HFFc6 (cell line): ENCODE measurements around the gene SPOPL. TPM values are rescaled to one million over a fixed set of nuclear protein-coding genes. Genes with fewer than 3 reads are reported as not detected.

Source experiments
- DNase-seq: peaks from one replicate; pipeline ENCODE4 v3.0.0-alpha.2; 2018
- H3K27ac Mint-ChIP-seq: 2 replicates; pipeline ENCODE4 v1.8.0; 2020; ENCODE audit warnings: mild to moderate bottlenecking, mixed read lengths
- H3K27me3 Mint-ChIP-seq: 2 replicates; pipeline ENCODE4 v1.8.0; 2021; ENCODE audit warnings: mild to moderate bottlenecking, moderate library complexity, mixed read lengths; ENCODE audit not compliant: insufficient read depth
- H3K36me3 Mint-ChIP-seq: 2 replicates; pipeline ENCODE4 v1.8.0; 2021; ENCODE audit warnings: low read depth, mixed read lengths
- H3K4me1 Mint-ChIP-seq: 2 replicates; pipeline ENCODE4 v1.8.0; 2020; ENCODE audit warnings: low read depth, mixed read lengths
- H3K4me3 Mint-ChIP-seq: 2 replicates; pipeline ENCODE4 v1.8.0; 2020; ENCODE audit warnings: mild to moderate bottlenecking, moderate library complexity, mixed read lengths
- H3K9me3 Mint-ChIP-seq: 2 replicates; pipeline ENCODE4 v1.8.0; 2020; ENCODE audit warnings: mild to moderate bottlenecking, mixed read lengths
- total RNA-seq, 6 experiments: library from RNA; stranded (reverse); fragmentation: NEBNext Ultra II Directional; extraction: Animal tissue kit (Norgen Biotek cat#: 25700); gene quantifications; 2 replicates in 1 of 6; 3 replicates in 5 of 6; pipeline ENCODE4 v1.2.3, GENCODE V29; 2021
- TF ChIP-seq, protein P1 (sequence below): fragments of 200-600 bp; sonication (generic); IDR thresholded peaks from 2 replicates; pipeline ENCODE4 v1.5.0; 2021; ENCODE audit warnings: antibody characterized with exemption, mild to moderate bottlenecking

Gene SPOPL
- total RNA-seq, 6 experiments from 2014 or later, result 9.5 to 13.6 (median 12.3) TPM

DNA sequence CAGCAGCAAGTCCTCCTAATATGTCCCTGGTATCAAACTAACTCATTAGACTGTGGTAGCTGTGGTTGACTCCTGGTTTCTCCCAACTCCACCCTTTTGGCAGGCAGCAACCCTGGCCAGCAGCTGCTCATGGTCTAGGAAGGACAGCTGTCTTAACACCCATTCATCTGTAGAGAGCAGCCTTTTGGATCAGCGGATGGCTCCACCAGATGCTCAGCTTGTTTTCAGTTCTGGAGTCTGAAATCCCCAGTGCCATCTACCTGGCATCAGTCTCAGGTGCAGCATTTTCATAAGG is 100.5 kb downstream of the SPOPL start:
- Mint-ChIP-seq H3K4me3 (no peak overlapping the region), H3K27me3 (peaks cover 4% of the 10 kb centered on the region), H3K9me3 (no peaks in the 10 kb centered on the region), H3K4me1 (no peaks in the 10 kb centered on the region), H3K27ac (no peak overlapping the region), H3K36me3 (no peaks in the 10 kb centered on the region)
- DNase-seq, result no peak
- TF ChIP-seq, protein P1, sequence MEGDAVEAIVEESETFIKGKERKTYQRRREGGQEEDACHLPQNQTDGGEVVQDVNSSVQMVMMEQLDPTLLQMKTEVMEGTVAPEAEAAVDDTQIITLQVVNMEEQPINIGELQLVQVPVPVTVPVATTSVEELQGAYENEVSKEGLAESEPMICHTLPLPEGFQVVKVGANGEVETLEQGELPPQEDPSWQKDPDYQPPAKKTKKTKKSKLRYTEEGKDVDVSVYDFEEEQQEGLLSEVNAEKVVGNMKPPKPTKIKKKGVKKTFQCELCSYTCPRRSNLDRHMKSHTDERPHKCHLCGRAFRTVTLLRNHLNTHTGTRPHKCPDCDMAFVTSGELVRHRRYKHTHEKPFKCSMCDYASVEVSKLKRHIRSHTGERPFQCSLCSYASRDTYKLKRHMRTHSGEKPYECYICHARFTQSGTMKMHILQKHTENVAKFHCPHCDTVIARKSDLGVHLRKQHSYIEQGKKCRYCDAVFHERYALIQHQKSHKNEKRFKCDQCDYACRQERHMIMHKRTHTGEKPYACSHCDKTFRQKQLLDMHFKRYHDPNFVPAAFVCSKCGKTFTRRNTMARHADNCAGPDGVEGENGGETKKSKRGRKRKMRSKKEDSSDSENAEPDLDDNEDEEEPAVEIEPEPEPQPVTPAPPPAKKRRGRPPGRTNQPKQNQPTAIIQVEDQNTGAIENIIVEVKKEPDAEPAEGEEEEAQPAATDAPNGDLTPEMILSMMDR, result no peak

DNA sequence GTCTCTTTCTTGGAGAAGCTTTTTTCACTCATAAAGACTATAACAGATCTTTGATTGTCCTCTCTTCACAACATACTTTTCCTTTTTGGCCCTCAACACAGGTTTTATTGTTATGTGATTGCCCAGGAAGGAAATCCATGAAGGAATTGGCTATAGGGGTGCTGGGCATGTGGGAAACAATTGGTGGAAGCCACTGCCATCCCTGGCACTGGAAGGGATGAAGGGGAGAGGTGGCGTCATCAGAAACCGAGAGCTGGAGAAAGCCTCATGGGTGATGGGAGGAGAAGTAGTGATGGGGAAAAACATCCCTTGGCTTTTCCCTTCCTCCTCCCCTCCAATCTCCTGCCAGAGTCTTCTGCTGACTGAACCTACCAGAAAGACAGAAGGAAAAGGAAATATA is 106.2 kb downstream of the SPOPL start:
- TF ChIP-seq, protein P1, result no peak
- Mint-ChIP-seq H3K27me3 (peaks cover 4% of the 10 kb centered on the region), H3K9me3 (no peaks in the 10 kb centered on the region), H3K4me1 (no peaks in the 10 kb centered on the region), H3K4me3 (no peak overlapping the region), H3K36me3 (no peaks in the 10 kb centered on the region), H3K27ac (no peak overlapping the region)
- DNase-seq, result no peak

DNA sequence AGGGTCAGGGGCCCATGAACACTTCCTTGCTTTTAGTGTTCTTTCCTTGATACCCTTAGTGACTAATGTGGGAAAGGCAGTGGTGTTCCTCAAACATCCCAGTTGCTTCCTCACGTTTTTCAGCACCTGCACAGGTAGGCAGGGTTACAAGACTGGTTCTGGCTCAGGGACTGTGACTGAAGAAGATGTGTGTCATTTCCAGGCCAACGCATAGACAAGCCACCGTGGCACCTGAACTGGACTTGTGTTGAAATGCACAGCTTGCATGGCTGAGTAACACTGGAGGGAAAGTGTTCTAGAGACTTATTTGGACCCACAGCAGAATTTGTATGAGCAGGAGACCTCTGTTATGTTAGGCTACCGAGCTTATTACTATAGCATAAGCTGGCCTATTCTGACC is 107.9 kb downstream of the SPOPL start:
- no peak overlapping the region for H3K4me3 Mint-ChIP-seq
- no peaks in the 10 kb centered on the region for H3K4me1 Mint-ChIP-seq
- H3K36me3 Mint-ChIP-seq, result no peaks in the 10 kb centered on the region

DNA sequence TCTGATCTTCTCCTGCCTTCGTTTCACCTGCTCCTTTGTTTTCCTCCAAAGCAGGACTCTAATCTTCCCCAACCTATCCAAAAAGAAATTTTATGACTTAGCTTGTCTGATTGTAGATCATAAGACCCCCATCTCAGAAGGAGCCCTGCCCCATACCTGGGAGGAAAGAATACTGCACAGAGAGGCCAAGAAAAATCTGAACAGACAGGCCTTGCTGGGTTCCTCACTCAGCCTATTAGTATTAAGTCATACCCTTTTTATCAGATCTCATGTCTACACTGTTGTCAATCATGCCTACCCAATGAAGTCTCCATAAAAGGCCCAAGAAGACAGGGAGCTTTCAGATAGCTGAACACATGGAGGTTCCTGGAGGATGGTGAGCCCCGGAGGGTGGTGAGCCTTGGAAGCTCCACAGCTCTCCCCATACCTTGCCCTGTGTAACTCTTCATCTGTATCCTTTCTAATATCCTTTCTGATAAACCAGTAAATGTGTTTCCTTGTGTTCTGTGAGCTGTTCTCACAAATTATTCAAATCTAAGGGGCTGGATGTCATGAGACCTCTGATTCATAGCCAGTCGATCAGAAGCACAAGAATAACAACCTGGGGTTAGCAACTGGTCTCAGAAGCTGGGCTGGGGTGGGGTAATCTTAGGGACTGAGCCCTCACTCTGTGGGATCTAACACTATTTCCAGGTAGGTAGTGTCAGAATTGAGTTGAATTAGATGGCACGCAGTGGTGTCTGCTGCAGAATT is 108.8 kb downstream of the SPOPL start:
- Mint-ChIP-seq H3K9me3 (no peaks in the 10 kb centered on the region), H3K4me3 (no peak overlapping the region), H3K27ac (no peak overlapping the region), H3K36me3 (no peaks in the 10 kb centered on the region), H3K27me3 (peaks cover 2% of the 10 kb centered on the region), H3K4me1 (peaks cover 8% of the 10 kb centered on the region)
- DNase-seq, result no peak
- TF ChIP-seq, protein P1, result no peak

More for the DNA sequence above, 107.9 kb downstream of the SPOPL start:
- Mint-ChIP-seq H3K9me3 (no peaks in the 10 kb centered on the region), H3K27me3 (peaks cover 4% of the 10 kb centered on the region), H3K27ac (no peak overlapping the region)
- DNase-seq, result no peak
- TF ChIP-seq, protein P1, result no peak

DNA sequence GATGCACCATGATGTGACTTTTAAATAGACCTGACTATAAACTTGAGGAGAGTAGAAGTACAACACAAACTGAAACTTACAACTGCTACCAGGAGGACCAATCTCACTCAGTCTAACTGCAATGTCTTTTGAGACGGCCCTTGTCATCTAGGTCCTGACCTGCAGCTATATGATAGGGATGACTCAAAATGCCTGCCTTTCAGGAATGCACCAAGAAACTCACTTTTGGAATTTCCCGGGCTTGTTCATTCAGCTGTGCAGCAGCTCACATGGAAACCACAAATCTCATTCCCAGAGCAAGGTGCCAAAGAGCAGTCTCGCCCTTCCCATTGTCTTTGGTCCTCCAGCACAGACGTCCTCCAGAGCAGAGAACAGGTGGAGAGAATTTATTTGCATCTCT is 113.7 kb downstream of the SPOPL start:
- Mint-ChIP-seq H3K4me3 (no peak overlapping the region), H3K27me3 (peaks cover 4% of the 10 kb centered on the region; the same call in 1 of the 2 replicates), H3K9me3 (no peaks in the 10 kb centered on the region), H3K27ac (no peak overlapping the region), H3K4me1 (peaks cover 10% of the 10 kb centered on the region), H3K36me3 (no peaks in the 10 kb centered on the region)
- peak; percentile 16 for DNase-seq
- TF ChIP-seq, protein P1, result no peak
